ENCODE results near the gene ZSCAN10. TPM values are rescaled to one million over a fixed set of nuclear protein-coding genes. Genes with fewer than 3 reads are reported as not detected.
"Not testable (repeated sequence)": the region's sequence is repeated elsewhere in the genome, so short reads cannot be mapped to it uniquely, and the experiment has no call there.

Gene ZSCAN10
- total and polyA plus RNA-seq, 2 donors, result not detected

DNA sequence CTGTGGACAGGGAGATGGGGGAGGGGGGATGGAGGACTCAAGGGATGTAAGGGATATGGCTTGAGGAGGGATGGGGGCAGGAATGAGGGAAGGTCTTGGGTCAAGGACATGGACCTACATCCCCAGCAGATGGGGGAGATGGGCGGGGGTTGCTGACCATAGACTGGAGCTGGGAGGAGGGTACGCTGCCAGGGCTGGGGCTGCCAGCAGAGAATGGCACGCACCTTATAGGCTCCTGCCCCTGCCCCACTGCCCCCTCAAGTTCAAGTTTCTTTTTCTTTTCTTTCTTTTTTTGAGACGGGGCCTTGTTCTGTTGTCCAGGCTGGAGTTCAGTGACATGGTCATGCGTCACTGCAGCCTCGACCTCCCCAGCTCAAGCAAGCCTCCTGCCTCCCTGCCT, 23.1 kb downstream of the ZSCAN10 start:
- not testable (repeated sequence) for H3K4me3 ChIP-seq (ENCODE audit: low read depth, low read length); H3K36me3 ChIP-seq (ENCODE audit: insufficient read depth); H3K4me1 ChIP-seq (ENCODE audit: insufficient read depth); DNase-seq (ENCODE audit: extremely low spot score); H3K27ac ChIP-seq (ENCODE audit: low read depth)
- 75% methylated on average over 6 of the region's 6 CpGs for WGBS

DNA sequence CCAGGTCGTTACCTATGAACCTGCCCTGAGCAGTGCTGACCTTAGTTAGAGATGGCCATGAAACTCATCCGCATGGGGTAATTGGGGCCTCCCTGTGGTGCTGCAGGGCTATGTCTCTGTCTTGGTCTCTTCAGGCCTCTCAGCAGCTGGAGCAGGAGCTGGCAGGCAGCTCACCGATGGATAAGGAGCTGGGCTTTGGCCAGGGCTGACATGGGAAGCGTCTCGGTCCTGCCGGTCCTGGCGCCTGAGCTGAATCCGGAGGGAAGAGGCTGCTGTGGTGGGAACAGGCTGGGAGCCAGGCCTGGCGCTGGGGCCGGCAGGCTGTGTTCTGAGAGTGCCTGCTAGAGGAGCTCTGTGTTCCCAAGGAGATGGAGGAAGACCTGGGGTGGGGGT, 23.6 kb downstream of the ZSCAN10 start:
- no peak overlapping the region for H3K4me3 ChIP-seq (ENCODE audit: low read depth, low read length)
- no peak for DNase-seq (ENCODE audit: extremely low spot score)
- 13% methylated on average over 10 of the region's 10 CpGs for WGBS
- H3K36me3 ChIP-seq (ENCODE audit: insufficient read depth), result no peaks in the 10 kb centered on the region
- no peaks in the 10 kb centered on the region for H3K4me1 ChIP-seq (ENCODE audit: insufficient read depth)
- no peak overlapping the region for H3K27ac ChIP-seq (ENCODE audit: low read depth)

- Histone ChIP-seq H3K36me3 (ENCODE audit: insufficient read depth) (no peaks in the 10 kb centered on the region), H3K4me1 (ENCODE audit: insufficient read depth) (no peaks in the 10 kb centered on the region), H3K27ac (ENCODE audit: low read depth) (no peak overlapping the region), H3K4me3 (ENCODE audit: low read depth, low read length) (no peak overlapping the region)
- 64% methylated on average over 9 of the region's 9 CpGs for WGBS
- DNase-seq (ENCODE audit: extremely low spot score), result no peak
These were observed 24.1 kb downstream of the ZSCAN10 start for GRCh38 chr16:3074860-3075522.

DNA sequence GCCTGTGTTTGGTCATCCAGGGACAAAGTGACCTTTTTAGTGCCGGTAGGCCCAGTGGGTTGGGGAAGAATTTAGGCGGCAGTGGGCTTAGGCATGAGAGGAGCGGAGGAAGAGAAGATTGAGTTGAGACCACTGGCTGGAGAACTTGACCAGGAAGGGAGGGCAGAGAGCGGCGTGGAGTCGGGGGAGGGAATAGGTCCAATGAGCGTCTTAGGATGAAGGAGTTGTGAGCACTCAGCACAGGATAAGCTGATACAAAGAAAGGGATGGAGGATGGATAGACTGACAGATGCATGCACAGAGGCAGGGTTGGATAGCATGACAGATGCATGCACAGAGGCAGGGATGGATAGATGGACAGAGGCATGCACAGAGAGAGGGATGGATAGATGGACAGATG, 25.6 kb downstream of the ZSCAN10 start:
- Histone ChIP-seq H3K4me1 (ENCODE audit: insufficient read depth) (no peaks in the 10 kb centered on the region), H3K4me3 (ENCODE audit: low read depth, low read length) (no peak overlapping the region), H3K36me3 (ENCODE audit: insufficient read depth) (no peaks in the 10 kb centered on the region), H3K27ac (ENCODE audit: low read depth) (no peak overlapping the region)
- no peak for DNase-seq (ENCODE audit: extremely low spot score)
- 90% methylated on average over 7 of the region's 7 CpGs for WGBS

DNA sequence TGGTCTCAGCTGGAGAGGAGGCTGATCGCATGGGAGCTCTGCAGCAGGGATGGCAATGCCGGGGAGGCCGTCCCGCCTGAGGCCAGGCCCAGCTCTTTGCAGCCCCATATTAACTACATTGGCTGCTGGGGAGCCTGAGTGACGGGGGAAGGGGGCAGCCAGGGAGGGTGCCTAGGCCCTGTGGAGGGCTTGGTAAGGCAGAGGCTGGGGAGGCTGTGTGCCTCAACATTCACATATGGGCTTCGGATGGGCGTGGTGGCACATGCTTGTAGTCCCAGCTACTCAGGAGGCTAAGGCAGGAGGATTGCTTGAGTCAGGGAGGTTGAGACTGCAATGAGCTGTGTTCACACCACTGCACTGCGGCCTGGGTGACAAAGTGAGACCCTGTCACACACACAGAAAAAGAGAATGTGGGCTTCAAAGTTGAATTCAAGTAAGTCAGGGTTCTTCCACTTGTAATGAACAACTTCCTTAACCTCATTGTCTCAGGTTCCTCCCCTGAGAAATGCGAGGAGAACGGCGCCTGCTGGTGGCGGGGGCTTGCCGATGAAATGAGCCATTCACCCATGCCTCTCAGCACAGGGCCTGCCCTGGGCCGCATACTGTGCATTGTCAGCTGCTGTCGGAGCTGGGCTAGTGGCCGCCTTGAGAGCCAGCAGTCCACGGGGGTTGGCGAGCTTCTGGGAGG, 26.4 kb downstream of the ZSCAN10 start:
- DNase-seq (ENCODE audit: extremely low spot score); H3K4me3 ChIP-seq (ENCODE audit: low read depth, low read length); H3K36me3 ChIP-seq (ENCODE audit: insufficient read depth); H3K27ac ChIP-seq (ENCODE audit: low read depth); H3K4me1 ChIP-seq (ENCODE audit: insufficient read depth): not testable (repeated sequence)
- 72% methylated on average over 17 of the region's 18 CpGs for WGBS

DNA sequence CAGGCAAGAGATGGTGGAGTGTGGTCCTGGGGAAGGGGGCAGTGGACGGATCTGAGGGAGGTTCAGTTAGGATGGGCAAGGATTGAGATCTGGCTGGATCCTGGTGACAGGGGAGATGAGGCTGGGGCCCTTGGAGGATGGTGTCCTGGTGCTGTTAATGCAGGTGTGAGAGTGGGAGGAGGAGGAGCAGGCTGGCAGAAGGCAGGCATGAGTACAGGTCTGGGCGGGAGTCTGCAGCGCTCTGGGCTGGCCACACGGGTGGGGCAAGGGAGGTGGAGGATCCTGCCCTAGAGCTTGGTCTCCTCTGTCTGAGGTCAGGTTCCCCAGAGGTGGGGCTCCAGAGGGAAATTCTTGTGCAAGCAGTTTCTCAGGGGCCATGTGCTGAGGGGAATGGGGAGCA, 26.9 kb downstream of the ZSCAN10 start:
- WGBS, result 64% methylated on average over 3 of the region's 4 CpGs
- H3K36me3 ChIP-seq (ENCODE audit: insufficient read depth); H3K27ac ChIP-seq (ENCODE audit: low read depth); DNase-seq (ENCODE audit: extremely low spot score); H3K4me3 ChIP-seq (ENCODE audit: low read depth, low read length); H3K4me1 ChIP-seq (ENCODE audit: insufficient read depth): not testable (repeated sequence)

DNA sequence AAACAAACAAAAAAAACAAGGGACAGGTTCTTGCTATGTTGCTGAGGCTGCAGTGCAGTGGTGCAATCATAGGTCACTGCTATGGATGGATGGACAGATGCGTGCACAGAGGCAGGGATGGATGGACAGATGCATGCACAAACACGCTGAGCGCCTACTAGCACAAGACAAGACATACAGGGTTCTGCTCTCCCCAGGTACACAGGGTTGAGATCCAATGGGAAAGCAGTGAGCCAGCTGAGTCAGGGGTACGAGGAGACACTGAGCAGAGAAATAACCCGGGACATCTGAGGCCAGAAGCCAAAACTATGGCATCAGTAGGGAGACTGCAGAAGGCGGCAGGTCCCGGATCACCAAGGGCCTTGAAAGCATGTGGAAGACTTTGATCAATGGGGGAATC, 27.4 kb downstream of the ZSCAN10 start:
- H3K4me3 ChIP-seq (ENCODE audit: low read depth, low read length), result no peak overlapping the region
- no peak overlapping the region for H3K27ac ChIP-seq (ENCODE audit: low read depth)
- DNase-seq (ENCODE audit: extremely low spot score), result no peak
- no peaks in the 10 kb centered on the region for H3K36me3 ChIP-seq (ENCODE audit: insufficient read depth)
- WGBS, result 82% methylated on average over 7 of the region's 7 CpGs
- H3K4me1 ChIP-seq (ENCODE audit: insufficient read depth), result no peaks in the 10 kb centered on the region

DNA sequence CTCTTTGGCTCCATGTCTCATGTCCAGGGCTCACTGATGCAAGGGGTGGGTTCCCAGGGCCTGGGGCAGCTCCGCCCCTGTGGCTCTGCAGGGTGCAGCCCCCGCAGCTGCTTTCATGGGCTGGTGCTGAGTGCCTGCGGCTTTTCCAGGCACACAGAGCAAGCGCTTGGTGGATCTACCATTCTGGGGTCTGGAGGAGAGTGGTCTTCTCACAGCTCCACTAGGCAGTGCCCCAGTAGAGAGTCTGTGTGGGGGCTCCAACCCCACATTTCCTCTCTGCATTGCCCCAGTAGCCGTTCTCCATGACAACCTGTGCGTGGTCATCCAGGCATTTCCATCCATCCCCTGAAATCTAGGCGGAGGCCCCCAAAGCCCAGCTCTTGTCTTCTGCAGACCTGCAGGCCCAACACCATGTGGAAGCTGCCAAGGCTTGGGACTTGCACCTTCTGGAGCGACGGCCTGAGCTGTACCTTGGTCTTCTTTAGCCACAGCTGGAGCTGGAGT, 28.4 kb downstream of the ZSCAN10 start:
- H3K36me3 ChIP-seq (ENCODE audit: insufficient read depth), result no peaks in the 10 kb centered on the region
- no peak overlapping the region for H3K27ac ChIP-seq (ENCODE audit: low read depth)
- no peaks in the 10 kb centered on the region for H3K4me1 ChIP-seq (ENCODE audit: insufficient read depth)
- no peak for DNase-seq (ENCODE audit: extremely low spot score)
- WGBS, result 83% methylated on average over 9 of the region's 9 CpGs
- H3K4me3 ChIP-seq (ENCODE audit: low read depth, low read length), result no peak overlapping the region

DNA sequence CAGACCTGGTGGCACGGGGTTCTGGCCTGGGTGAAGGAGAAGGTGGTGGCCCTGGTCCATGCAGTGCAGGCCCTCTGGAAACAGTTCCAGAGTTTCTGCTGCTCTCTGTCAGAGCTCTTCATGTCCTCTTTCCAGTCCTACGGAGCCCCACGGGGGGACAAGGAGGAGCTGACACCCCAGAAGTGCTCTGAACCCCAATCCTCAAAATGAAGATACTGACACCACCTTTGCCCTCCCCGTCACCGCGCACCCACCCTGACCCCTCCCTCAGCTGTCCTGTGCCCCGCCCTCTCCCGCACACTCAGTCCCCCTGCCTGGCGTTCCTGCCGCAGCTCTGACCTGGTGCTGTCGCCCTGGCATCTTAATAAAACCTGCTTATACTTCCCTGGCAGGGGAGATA, 29.9 kb downstream of the ZSCAN10 start:
- H3K4me3 ChIP-seq (ENCODE audit: low read depth, low read length); H3K27ac ChIP-seq (ENCODE audit: low read depth); DNase-seq (ENCODE audit: extremely low spot score); H3K4me1 ChIP-seq (ENCODE audit: insufficient read depth); H3K36me3 ChIP-seq (ENCODE audit: insufficient read depth): not testable (repeated sequence)
- WGBS, result 79% methylated on average over 10 of the region's 11 CpGs

- 67% methylated on average over 4 of the region's 4 CpGs for WGBS
- Histone ChIP-seq H3K27ac (ENCODE audit: low read depth) (no peak overlapping the region), H3K4me1 (ENCODE audit: insufficient read depth) (peaks cover 2% of the 10 kb centered on the region), H3K36me3 (ENCODE audit: insufficient read depth) (no peaks in the 10 kb centered on the region), H3K4me3 (ENCODE audit: low read depth, low read length) (no peak overlapping the region)
- no peak for DNase-seq (ENCODE audit: extremely low spot score)
These were observed 30.6 kb downstream of the ZSCAN10 start for GRCh38 chr16:3068487-3068886.

- Histone ChIP-seq H3K4me3 (ENCODE audit: low read depth, low read length) (peak overlapping the region; percentile 33), H3K27ac (ENCODE audit: low read depth) (no peak overlapping the region), H3K4me1 (ENCODE audit: insufficient read depth) (peaks cover 2% of the 10 kb centered on the region), H3K36me3 (ENCODE audit: insufficient read depth) (no peaks in the 10 kb centered on the region)
- DNase-seq (ENCODE audit: extremely low spot score), result no peak
- 91% methylated on average over 7 of the region's 7 CpGs for WGBS
These were observed 32.7 kb downstream of the ZSCAN10 start for GRCh38 chr16:3066440-3066748.

GRCh38 chr16:3065742-3066439, 33.2 kb downstream of the ZSCAN10 start:
- 78% methylated on average over 26 of the region's 26 CpGs for WGBS
- no peak for DNase-seq (ENCODE audit: extremely low spot score)
- H3K36me3 ChIP-seq (ENCODE audit: insufficient read depth), result no peaks in the 10 kb centered on the region
- H3K4me3 ChIP-seq (ENCODE audit: low read depth, low read length), result peak overlapping the region; percentile 33
- no peak overlapping the region for H3K27ac ChIP-seq (ENCODE audit: low read depth)
- H3K4me1 ChIP-seq (ENCODE audit: insufficient read depth), result peaks cover 2% of the 10 kb centered on the region

DNA sequence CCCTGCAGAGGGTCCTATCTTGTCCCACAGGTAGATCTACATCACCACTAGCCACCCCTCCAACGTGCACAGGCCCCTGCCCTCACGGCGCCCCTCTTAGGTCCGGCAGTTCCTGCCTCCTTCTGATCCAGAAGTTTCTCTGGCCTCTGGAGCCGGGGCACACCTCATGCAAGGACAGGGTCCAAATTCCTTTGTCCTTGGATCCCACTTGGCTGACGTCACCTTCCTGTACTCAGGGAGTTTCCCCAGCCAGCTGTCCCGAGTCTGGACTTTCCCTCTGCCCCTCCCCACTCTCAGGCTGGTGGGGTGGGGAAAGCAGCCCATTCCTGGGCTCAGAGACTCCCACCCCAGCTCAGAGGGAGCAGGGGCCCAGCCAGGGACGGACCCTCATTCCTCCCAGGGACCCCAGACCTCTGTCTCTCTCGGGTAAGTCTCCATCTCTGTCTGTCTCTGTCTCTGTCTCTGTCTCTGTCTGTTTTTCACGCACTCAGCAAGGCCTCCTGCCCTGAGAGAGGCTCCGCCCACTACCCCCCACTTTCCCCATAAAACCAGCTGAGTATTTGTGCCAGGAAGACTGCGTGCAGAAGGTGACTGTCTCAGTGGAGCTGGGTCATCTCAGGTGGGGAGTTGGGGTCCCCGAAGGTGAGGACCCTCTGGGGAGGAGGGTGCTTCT, 33.9 kb downstream of the ZSCAN10 start, which contains the start of gene IL32:
Gene IL32, plus strand, starts transcription at position 572 of the 673 bp plus-strand sequence. CDS start 172 bp downstream, outside the sequence.
- 49% methylated on average over 13 of the region's 13 CpGs for WGBS
- H3K36me3 ChIP-seq (ENCODE audit: insufficient read depth), result no peaks in the 10 kb centered on the region
- H3K4me3 ChIP-seq (ENCODE audit: low read depth, low read length), result peak within 1 kb of the TSS; percentile 33
- no peak within 1 kb of the TSS for H3K27ac ChIP-seq (ENCODE audit: low read depth)
- no peak for DNase-seq (ENCODE audit: extremely low spot score)
- H3K4me1 ChIP-seq (ENCODE audit: insufficient read depth), result peaks cover 2% of the 10 kb centered on the region
